HG03196 (cell line): ENCODE results near the gene PPP2R2B.

Experiments
- ATAC-seq: cut with Tn5 transposase; IDR thresholded peaks from one replicate; pipeline ENCODE4 v1.9.1; 2021; ENCODE audit not compliant: unreplicated experiment

The PPP2R2B gene

GRCh38 chr5:146828385-146828784 lies 50.2 kb downstream of the PPP2R2B start:
- ATAC-seq = no peak

GRCh38 chr5:146827901-146828300 lies 50.7 kb downstream of the PPP2R2B start:
- no peak for ATAC-seq

GRCh38 chr5:146825033-146825432 lies 53.5 kb downstream of the PPP2R2B start:
- no peak for ATAC-seq

GRCh38 chr5:146821732-146822131 lies 56.8 kb downstream of the PPP2R2B start:
- no peak for ATAC-seq

GRCh38 chr5:146820987-146821386 lies 57.6 kb downstream of the PPP2R2B start:
- ATAC-seq = no peak

GRCh38 chr5:146818822-146819221 lies 59.7 kb downstream of the PPP2R2B start:
- no peak for ATAC-seq

GRCh38 chr5:146817973-146818372 lies 60.6 kb downstream of the PPP2R2B start:
- no peak for ATAC-seq

- no peak for ATAC-seq
These were observed 61.7 kb downstream of the PPP2R2B start for GRCh38 chr5:146816775-146817387.

GRCh38 chr5:146815411-146815810 lies 63.1 kb downstream of the PPP2R2B start:
- ATAC-seq = no peak

GRCh38 chr5:146813346-146814157 lies 65.0 kb downstream of the PPP2R2B start:
- ATAC-seq = no peak

GRCh38 chr5:146805081-146805480 lies 73.5 kb downstream of the PPP2R2B start:
- ATAC-seq = no peak

- no peak for ATAC-seq
These were observed 75.5 kb downstream of the PPP2R2B start for GRCh38 chr5:146802945-146803522.

GRCh38 chr5:146799671-146800070 lies 78.9 kb downstream of the PPP2R2B start:
- no peak for ATAC-seq

GRCh38 chr5:146799231-146799630 lies 79.3 kb downstream of the PPP2R2B start:
- no peak for ATAC-seq

GRCh38 chr5:146797658-146798057 lies 80.9 kb downstream of the PPP2R2B start:
- ATAC-seq = no peak

- ATAC-seq = no peak
These were observed 81.6 kb downstream of the PPP2R2B start for GRCh38 chr5:146796911-146797310.

- no peak for ATAC-seq
These were observed 82.4 kb downstream of the PPP2R2B start for GRCh38 chr5:146796144-146796543.

GRCh38 chr5:146794326-146795029 lies 84.1 kb downstream of the PPP2R2B start:
- ATAC-seq = no peak

GRCh38 chr5:146793709-146794108 lies 84.8 kb downstream of the PPP2R2B start:
- ATAC-seq = no peak

GRCh38 chr5:146791471-146791870 lies 87.1 kb downstream of the PPP2R2B start:
- no peak for ATAC-seq
